Mesendoderm (in vitro differentiated cells): Measurements from ENCODE around the gene DLX2.

Experiments
- DNase-seq: peaks from one replicate; pipeline ENCODE4 v3.0.0; 2013
- H2AK5ac ChIP-seq: 2 replicates; pipeline ENCODE4 v1.6.1; 2013; ENCODE audit warnings: low read length, inconsistent platforms
- H2BK120ac ChIP-seq: 2 replicates; pipeline ENCODE4 v1.6.1; 2013; ENCODE audit warnings: low read depth, mild to moderate bottlenecking, low read length, moderate library complexity, mixed read lengths
- H2BK15ac ChIP-seq: replicated peaks from 2 replicates; pipeline ENCODE4 v1.6.1; 2013; ENCODE audit warnings: low read depth, mild to moderate bottlenecking, moderate library complexity
- H2BK5ac ChIP-seq: 2 replicates; pipeline ENCODE4 v1.6.1; 2013; ENCODE audit warnings: low read length, inconsistent platforms
- H3K18ac ChIP-seq: 2 replicates; pipeline ENCODE4 v1.6.1; 2013; ENCODE audit warnings: mild to moderate bottlenecking, low read length, mixed read lengths
- H3K23ac ChIP-seq: one replicate; pipeline ENCODE4 v1.6.1; 2013; ENCODE audit warnings: low read length
- H3K27ac ChIP-seq: 2 replicates; pipeline ENCODE4 v1.5.1; 2013; ENCODE audit warnings: low read depth, mild to moderate bottlenecking, inconsistent platforms, low read length, moderate library complexity
- H3K27me3 ChIP-seq: 2 replicates; pipeline ENCODE4 v1.6.1; 2013; ENCODE audit warnings: low read length, control low read depth, mild to moderate bottlenecking, inconsistent platforms; ENCODE audit not compliant: insufficient read depth, poor library complexity
- H3K36me3 ChIP-seq: 2 replicates; pipeline ENCODE4 v1.6.1; 2013; ENCODE audit warnings: low read length, inconsistent platforms; ENCODE audit not compliant: control insufficient read depth, insufficient read depth
- H3K4ac ChIP-seq: one replicate; pipeline ENCODE4 v1.6.1; 2013; ENCODE audit warnings: low read depth, mild to moderate bottlenecking, low read length, moderate library complexity
- H3K4me1 ChIP-seq: 2 replicates; pipeline ENCODE4 v1.6.1; 2013; ENCODE audit warnings: low read depth, low read length, inconsistent platforms; ENCODE audit not compliant: control insufficient read depth
- H3K4me2 ChIP-seq: 2 replicates; pipeline ENCODE4 v1.6.1; 2013; ENCODE audit warnings: low read length
- H3K4me3 ChIP-seq: 2 replicates; pipeline ENCODE4 v1.5.1; 2013; ENCODE audit warnings: mild to moderate bottlenecking, low read length
- H3K56ac ChIP-seq: one replicate; pipeline ENCODE4 v1.6.1; 2013; ENCODE audit warnings: low read length
- H3K79me1 ChIP-seq: 2 replicates; pipeline ENCODE4 v1.6.1; 2013; ENCODE audit warnings: low read length, inconsistent platforms
- H3K79me2 ChIP-seq: 2 replicates; pipeline ENCODE4 v1.6.1; 2013; ENCODE audit warnings: mild to moderate bottlenecking, low read length; ENCODE audit not compliant: control insufficient read depth, insufficient read depth
- H3K9ac ChIP-seq: 2 replicates; pipeline ENCODE4 v1.6.1; 2013; ENCODE audit warnings: low read length, inconsistent platforms
- H4K5ac ChIP-seq: one replicate; pipeline ENCODE4 v1.6.1; 2013; ENCODE audit warnings: low read length
- H4K8ac ChIP-seq: one replicate; pipeline ENCODE4 v1.6.1; 2013; ENCODE audit warnings: low read depth, mild to moderate bottlenecking, control low read depth, low read length, moderate library complexity
- WGBS: extraction: QIAGEN DNeasy Blood & Tissue Kit; methylation state at CpG from one replicate; pipeline ENCODE4 v1.1.7; 2013; ENCODE audit warnings: low lambda C conversion rate, missing lambda C conversion rate; ENCODE audit not compliant: insufficient coverage; ENCODE audit errors: extremely low coverage; 5-methylcytosine and 5-hydroxymethylcytosine counted together

Gene DLX2

GRCh38 chr2:172084645-172085459 is 17.8 kb downstream of the DLX2 start:
- H3K27me3 ChIP-seq = peaks cover 76% of the 10 kb centered on the region
- no peak overlapping the region for H3K27ac ChIP-seq
- H3K23ac ChIP-seq = no peak overlapping the region
- no peak overlapping the region for H2BK120ac ChIP-seq
- no peak overlapping the region for H2AK5ac ChIP-seq
- no peak overlapping the region for H2BK5ac ChIP-seq
- peak overlapping the region; percentile 61 for H3K56ac ChIP-seq
- peak overlapping the region; percentile 53 for H3K9ac ChIP-seq
- no peak overlapping the region for H4K5ac ChIP-seq
- no peaks in the 10 kb centered on the region for H3K4me1 ChIP-seq
- no peaks in the 10 kb centered on the region for H3K36me3 ChIP-seq
- peak; percentile 97 for DNase-seq
- H3K4me2 ChIP-seq = peak overlapping the region; percentile 55
- H3K18ac ChIP-seq = peak overlapping the region; percentile 45
- H4K8ac ChIP-seq = no peak overlapping the region
- H3K4me3 ChIP-seq = peak overlapping the region; percentile 27
- no peaks in the 10 kb centered on the region for H3K79me1 ChIP-seq
- WGBS = no CpG with 5 or more reads among the region's 76 CpGs
- no peak overlapping the region for H3K4ac ChIP-seq
- H2BK15ac ChIP-seq = no peak overlapping the region
- H3K79me2 ChIP-seq = no peaks in the 10 kb centered on the region

GRCh38 chr2:172084395-172084644 is 18.4 kb downstream of the DLX2 start:
- H4K8ac ChIP-seq = no peak overlapping the region
- no peaks in the 10 kb centered on the region for H3K79me2 ChIP-seq
- H3K4me1 ChIP-seq = no peaks in the 10 kb centered on the region
- H4K5ac ChIP-seq = no peak overlapping the region
- H2BK5ac ChIP-seq = no peak overlapping the region
- H3K56ac ChIP-seq = peak overlapping the region; percentile 61
- no peak overlapping the region for H3K27ac ChIP-seq
- H2BK120ac ChIP-seq = no peak overlapping the region
- H3K18ac ChIP-seq = no peak overlapping the region
- H2BK15ac ChIP-seq = no peak overlapping the region
- no peak overlapping the region for H3K9ac ChIP-seq
- no peaks in the 10 kb centered on the region for H3K79me1 ChIP-seq
- H3K36me3 ChIP-seq = no peaks in the 10 kb centered on the region
- no CpG with 5 or more reads among the region's 17 CpGs for WGBS
- peak overlapping the region; percentile 55 for H3K4me2 ChIP-seq
- H2AK5ac ChIP-seq = no peak overlapping the region
- H3K23ac ChIP-seq = no peak overlapping the region
- H3K4me3 ChIP-seq = no peak overlapping the region
- peaks cover 74% of the 10 kb centered on the region for H3K27me3 ChIP-seq
- DNase-seq = no peak
- no peak overlapping the region for H3K4ac ChIP-seq

GRCh38 chr2:172083628-172084394 is 18.9 kb downstream of the DLX2 start:
- Histone ChIP-seq H3K27ac (no peak overlapping the region), H3K4ac (no peak overlapping the region), H3K27me3 (peaks cover 72% of the 10 kb centered on the region), H2BK120ac (no peak overlapping the region), H3K79me1 (no peaks in the 10 kb centered on the region), H4K5ac (no peak overlapping the region), H3K4me2 (no peak overlapping the region), H3K56ac (no peak overlapping the region), H3K4me3 (no peak overlapping the region), H3K79me2 (no peaks in the 10 kb centered on the region), H3K4me1 (no peaks in the 10 kb centered on the region), H3K9ac (no peak overlapping the region), H3K36me3 (no peaks in the 10 kb centered on the region), H3K18ac (no peak overlapping the region), H2AK5ac (no peak overlapping the region), H2BK5ac (no peak overlapping the region), H3K23ac (no peak overlapping the region), H4K8ac (no peak overlapping the region), H2BK15ac (no peak overlapping the region)
- WGBS = no CpG with 5 or more reads among the region's 23 CpGs
- no peak for DNase-seq

- Histone ChIP-seq H3K18ac (no peak overlapping the region), H3K27me3 (peaks cover 65% of the 10 kb centered on the region), H3K23ac (no peak overlapping the region), H2BK120ac (no peak overlapping the region), H2AK5ac (no peak overlapping the region), H3K4me1 (no peaks in the 10 kb centered on the region), H3K79me1 (no peaks in the 10 kb centered on the region), H3K4ac (no peak overlapping the region), H3K36me3 (no peaks in the 10 kb centered on the region), H2BK5ac (no peak overlapping the region), H4K5ac (no peak overlapping the region), H2BK15ac (no peak overlapping the region), H4K8ac (no peak overlapping the region), H3K9ac (no peak overlapping the region), H3K4me3 (no peak overlapping the region), H3K4me2 (no peak overlapping the region), H3K79me2 (no peaks in the 10 kb centered on the region), H3K27ac (no peak overlapping the region), H3K56ac (no peak overlapping the region)
- DNase-seq = peak; percentile 69
- WGBS = no CpG with 5 or more reads among the region's 42 CpGs
Observed at GRCh38 chr2:172082944-172083627, 19.6 kb downstream of the DLX2 start.

GRCh38 chr2:172082105-172082943 is 20.4 kb downstream of the DLX2 start:
- Histone ChIP-seq H3K9ac (no peak overlapping the region), H2BK120ac (no peak overlapping the region), H3K79me2 (no peaks in the 10 kb centered on the region), H3K4me1 (no peaks in the 10 kb centered on the region), H4K8ac (no peak overlapping the region), H3K36me3 (no peaks in the 10 kb centered on the region), H3K4me2 (no peak overlapping the region), H3K18ac (no peak overlapping the region), H2BK15ac (no peak overlapping the region), H3K56ac (no peak overlapping the region), H2AK5ac (no peak overlapping the region), H4K5ac (no peak overlapping the region), H3K27me3 (peaks cover 58% of the 10 kb centered on the region), H3K23ac (no peak overlapping the region), H3K79me1 (no peaks in the 10 kb centered on the region), H3K4me3 (no peak overlapping the region), H2BK5ac (no peak overlapping the region), H3K27ac (no peak overlapping the region), H3K4ac (no peak overlapping the region)
- WGBS = no CpG with 5 or more reads among the region's 14 CpGs
- DNase-seq = peak; percentile 45
